ENCODE measurements around the gene TIMM23. TPM values are rescaled to one million over a fixed set of nuclear protein-coding genes. Genes with fewer than 3 reads are reported as not detected.
A peak's percentile ranks its signal among the peaks of the same experiment; 100 is the strongest.
"Not testable (repeated sequence)": the region's sequence is repeated elsewhere in the genome, so short reads cannot be mapped to it uniquely, and the experiment has no call there.

Gene TIMM23
- 83.5 and 111 TPM in 2 replicates for total RNA-seq (2014; rRNA removed; shearing (Covaris generic))

GRCh38 chr10:45972106-45972812 is at the start of gene TIMM23:
Gene TIMM23, plus strand, starts transcription at chr10:45972489. Its CDS starts 136 bp downstream, at chr10:45972625.
- H3K4me3 ChIP-seq (ENCODE audit: insufficient read depth, low read depth, low read length) = peak within 1 kb of the TSS; percentile 73
- not testable (repeated sequence) for H3K36me3 ChIP-seq (replicated peaks; ENCODE audit: control insufficient read depth, insufficient read depth, low read length)

GRCh38 chr10:45926790-45927189 is 45.5 kb upstream of the TIMM23 start:
- H3K27me3 ChIP-seq (ENCODE audit: control insufficient read depth, insufficient read depth, low read length); DNase-seq; H3K36me3 ChIP-seq (replicated peaks; ENCODE audit: control insufficient read depth, insufficient read depth, low read length); H3K4me3 ChIP-seq (ENCODE audit: insufficient read depth, low read depth, low read length): not testable (repeated sequence)

More at GRCh38 chr10:45972106-45972812, at the start of gene TIMM23:
- DNase-seq = peak; percentile 58
- H3K27me3 ChIP-seq (ENCODE audit: control insufficient read depth, insufficient read depth, low read length) = not testable (repeated sequence)

GRCh38 chr10:45931305-45931704 is 41.0 kb upstream of the TIMM23 start:
- DNase-seq; H3K27me3 ChIP-seq (ENCODE audit: control insufficient read depth, insufficient read depth, low read length); H3K4me3 ChIP-seq (ENCODE audit: insufficient read depth, low read depth, low read length); H3K36me3 ChIP-seq (replicated peaks; ENCODE audit: control insufficient read depth, insufficient read depth, low read length): not testable (repeated sequence)

GRCh38 chr10:45934788-45935187 is 37.5 kb upstream of the TIMM23 start:
- H3K4me3 ChIP-seq (ENCODE audit: insufficient read depth, low read depth, low read length); H3K27me3 ChIP-seq (ENCODE audit: control insufficient read depth, insufficient read depth, low read length); H3K36me3 ChIP-seq (replicated peaks; ENCODE audit: control insufficient read depth, insufficient read depth, low read length); DNase-seq: not testable (repeated sequence)

GRCh38 chr10:45939176-45939697 is 33.1 kb upstream of the TIMM23 start:
- not testable (repeated sequence) for H3K4me3 ChIP-seq (ENCODE audit: insufficient read depth, low read depth, low read length); DNase-seq; H3K36me3 ChIP-seq (replicated peaks; ENCODE audit: control insufficient read depth, insufficient read depth, low read length); H3K27me3 ChIP-seq (ENCODE audit: control insufficient read depth, insufficient read depth, low read length)

GRCh38 chr10:45941196-45941595 is 31.1 kb upstream of the TIMM23 start:
- DNase-seq; H3K27me3 ChIP-seq (ENCODE audit: control insufficient read depth, insufficient read depth, low read length); H3K4me3 ChIP-seq (ENCODE audit: insufficient read depth, low read depth, low read length); H3K36me3 ChIP-seq (replicated peaks; ENCODE audit: control insufficient read depth, insufficient read depth, low read length): not testable (repeated sequence)

GRCh38 chr10:45945476-45945875 is 26.8 kb upstream of the TIMM23 start:
- not testable (repeated sequence) for DNase-seq; H3K4me3 ChIP-seq (ENCODE audit: insufficient read depth, low read depth, low read length); H3K36me3 ChIP-seq (replicated peaks; ENCODE audit: control insufficient read depth, insufficient read depth, low read length); H3K27me3 ChIP-seq (ENCODE audit: control insufficient read depth, insufficient read depth, low read length)

- not testable (repeated sequence) for H3K36me3 ChIP-seq (replicated peaks; ENCODE audit: control insufficient read depth, insufficient read depth, low read length); H3K4me3 ChIP-seq (ENCODE audit: insufficient read depth, low read depth, low read length); DNase-seq; H3K27me3 ChIP-seq (ENCODE audit: control insufficient read depth, insufficient read depth, low read length)
Observed at GRCh38 chr10:45947363-45947762, 24.9 kb upstream of the TIMM23 start.

- not testable (repeated sequence) for H3K4me3 ChIP-seq (ENCODE audit: insufficient read depth, low read depth, low read length); H3K36me3 ChIP-seq (replicated peaks; ENCODE audit: control insufficient read depth, insufficient read depth, low read length); H3K27me3 ChIP-seq (ENCODE audit: control insufficient read depth, insufficient read depth, low read length); DNase-seq
Observed at GRCh38 chr10:45948801-45949200, 23.5 kb upstream of the TIMM23 start.

GRCh38 chr10:45954367-45954766 is 17.9 kb upstream of the TIMM23 start:
- DNase-seq; H3K4me3 ChIP-seq (ENCODE audit: insufficient read depth, low read depth, low read length); H3K36me3 ChIP-seq (replicated peaks; ENCODE audit: control insufficient read depth, insufficient read depth, low read length); H3K27me3 ChIP-seq (ENCODE audit: control insufficient read depth, insufficient read depth, low read length): not testable (repeated sequence)

- H3K36me3 ChIP-seq (replicated peaks; ENCODE audit: control insufficient read depth, insufficient read depth, low read length); DNase-seq; H3K27me3 ChIP-seq (ENCODE audit: control insufficient read depth, insufficient read depth, low read length); H3K4me3 ChIP-seq (ENCODE audit: insufficient read depth, low read depth, low read length): not testable (repeated sequence)
Observed at GRCh38 chr10:45956634-45957033, 15.7 kb upstream of the TIMM23 start.

GRCh38 chr10:45957928-45958327 is 14.4 kb upstream of the TIMM23 start:
- H3K4me3 ChIP-seq (ENCODE audit: insufficient read depth, low read depth, low read length); DNase-seq; H3K27me3 ChIP-seq (ENCODE audit: control insufficient read depth, insufficient read depth, low read length); H3K36me3 ChIP-seq (replicated peaks; ENCODE audit: control insufficient read depth, insufficient read depth, low read length): not testable (repeated sequence)

GRCh38 chr10:45962686-45963452 is 9.4 kb upstream of the TIMM23 start:
- H3K36me3 ChIP-seq (replicated peaks; ENCODE audit: control insufficient read depth, insufficient read depth, low read length); H3K4me3 ChIP-seq (ENCODE audit: insufficient read depth, low read depth, low read length); DNase-seq; H3K27me3 ChIP-seq (ENCODE audit: control insufficient read depth, insufficient read depth, low read length): not testable (repeated sequence)

- not testable (repeated sequence) for H3K36me3 ChIP-seq (replicated peaks; ENCODE audit: control insufficient read depth, insufficient read depth, low read length); H3K27me3 ChIP-seq (ENCODE audit: control insufficient read depth, insufficient read depth, low read length); DNase-seq
- peak overlapping the region; percentile 73; the same call in 1 of the 2 replicates for H3K4me3 ChIP-seq (ENCODE audit: insufficient read depth, low read depth, low read length)
Observed at GRCh38 chr10:45971019-45971418, 1.3 kb upstream of the TIMM23 start.

- DNase-seq = peak; percentile 5
- H3K27me3 ChIP-seq (ENCODE audit: control insufficient read depth, insufficient read depth, low read length); H3K36me3 ChIP-seq (replicated peaks; ENCODE audit: control insufficient read depth, insufficient read depth, low read length): not testable (repeated sequence)
- peak overlapping the region; percentile 73 for H3K4me3 ChIP-seq (ENCODE audit: insufficient read depth, low read depth, low read length)
Observed at GRCh38 chr10:45971742-45972105, 565 bp upstream of the TIMM23 start.
